ENCODE data around the gene HSD17B1. TPM values are rescaled to one million over a fixed set of nuclear protein-coding genes. Genes with fewer than 3 reads are reported as not detected.
"Not testable (repeated sequence)": the region's sequence is repeated elsewhere in the genome, so short reads cannot be mapped to it uniquely, and the experiment has no call there.

Gene HSD17B1
- polyA plus RNA-seq (2013, experiment 1 of 2): 0.57 TPM
- polyA plus RNA-seq (2013, experiment 2 of 2): 0.59 TPM

GRCh38 chr17:42552736-42553135 lies at the start of gene HSD17B1:
HSD17B1 (plus strand) TSS chr17:42552923; CDS start chr17:42552934, 11 bp downstream.
- 90% methylated on average over 12 of the region's 15 CpGs for WGBS
- Histone ChIP-seq H4K91ac (ENCODE audit: low read length) (peak within 1 kb of the TSS; percentile 28), H3K9ac (ENCODE audit: low read length) (peak within 1 kb of the TSS; percentile 97), H3K79me1 (replicated peaks; ENCODE audit: low read length, poor library complexity, severe bottlenecking) (peaks cover 17% of the 10 kb centered on the region), H3K4me1 (ENCODE audit: control insufficient read depth, insufficient read depth, low read depth, low read length) (peaks cover 30% of the 10 kb centered on the region), H3K14ac (ENCODE audit: low read length in 2 of 2) (peak within 1 kb of the TSS in 1 of 2 experiments; percentile 29), H3K4me2 (ENCODE audit: low read length, poor library complexity, severe bottlenecking) (peak within 1 kb of the TSS; percentile 96), H3K36me3 (ENCODE audit: control insufficient read depth in 1 of 2, insufficient read depth in 2 of 2, low read depth in 1 of 2, low read length in 2 of 2) (peaks cover 3 to 19% of the 10 kb centered on the region in 2 experiments), H2BK12ac (ENCODE audit: low read length in 2 of 2) (peak within 1 kb of the TSS in 1 of 2 experiments; percentile 12), H3K4me3 (ENCODE audit: insufficient read depth in 1 of 2, low read depth in 1 of 2, low read length in 2 of 2) (peak within 1 kb of the TSS in 1 of 2 experiments; percentile 95), H3K4ac (ENCODE audit: low read depth in 1 of 2, low read length in 2 of 2) (peak within 1 kb of the TSS in 1 of 2 experiments; percentile 36), H4K8ac (ENCODE audit: low read length) (peak within 1 kb of the TSS; percentile 23)
- not testable (repeated sequence) for H2BK5ac ChIP-seq (ENCODE audit: low read depth, low read length, poor library complexity, severe bottlenecking); H3K23ac ChIP-seq (ENCODE audit: low read length in 2 of 2); H2AK5ac ChIP-seq (ENCODE audit: low read length, severe bottlenecking); H3K9me3 ChIP-seq (ENCODE audit: control insufficient read depth, low read length); DNase-seq; H2AFZ ChIP-seq (ENCODE audit: low read depth, low read length); H3K18ac ChIP-seq (ENCODE audit: low read depth in 1 of 2, low read length in 2 of 2); H2BK120ac ChIP-seq (ENCODE audit: low read depth, low read length); H3K27me3 ChIP-seq (ENCODE audit: control insufficient read depth in 1 of 2, insufficient read depth in 1 of 2, low read length in 2 of 2); H3K27ac ChIP-seq (ENCODE audit: low read length, poor library complexity, severe bottlenecking); H2BK15ac ChIP-seq (ENCODE audit: low read depth, poor library complexity, severe bottlenecking)

- Histone ChIP-seq H3K27ac (ENCODE audit: low read length, poor library complexity, severe bottlenecking) (no peak overlapping the region), H2AFZ (ENCODE audit: low read depth, low read length) (no peak overlapping the region), H4K8ac (ENCODE audit: low read length) (no peak overlapping the region), H2AK5ac (ENCODE audit: low read length, severe bottlenecking) (no peak overlapping the region), H2BK12ac (ENCODE audit: low read length in 2 of 2) (no peak overlapping the region), H3K18ac (ENCODE audit: low read depth in 1 of 2, low read length in 2 of 2) (no peak overlapping the region), H3K79me1 (replicated peaks; ENCODE audit: low read length, poor library complexity, severe bottlenecking) (no peaks in the 10 kb centered on the region), H3K9ac (ENCODE audit: low read length) (no peak overlapping the region), H3K27me3 (ENCODE audit: control insufficient read depth in 1 of 2, insufficient read depth in 1 of 2, low read length in 2 of 2) (no peaks in the 10 kb centered on the region), H3K4me2 (ENCODE audit: low read length, poor library complexity, severe bottlenecking) (no peak overlapping the region), H3K36me3 (ENCODE audit: control insufficient read depth in 1 of 2, insufficient read depth in 2 of 2, low read depth in 1 of 2, low read length in 2 of 2) (peaks cover 29 to 95% of the 10 kb centered on the region in 2 experiments), H2BK5ac (ENCODE audit: low read depth, low read length, poor library complexity, severe bottlenecking) (no peak overlapping the region), H3K4me1 (ENCODE audit: control insufficient read depth, insufficient read depth, low read depth, low read length) (peaks cover 2% of the 10 kb centered on the region), H3K4ac (ENCODE audit: low read depth in 1 of 2, low read length in 2 of 2) (no peak overlapping the region), H2BK15ac (ENCODE audit: low read depth, poor library complexity, severe bottlenecking) (no peak overlapping the region), H3K4me3 (ENCODE audit: insufficient read depth in 1 of 2, low read depth in 1 of 2, low read length in 2 of 2) (no peak overlapping the region), H3K14ac (ENCODE audit: low read length in 2 of 2) (no peak overlapping the region), H3K9me3 (ENCODE audit: control insufficient read depth, low read length) (no peaks in the 10 kb centered on the region), H3K23ac (ENCODE audit: low read length in 2 of 2) (no peak overlapping the region), H2BK120ac (ENCODE audit: low read depth, low read length) (no peak overlapping the region), H4K91ac (ENCODE audit: low read length) (no peak overlapping the region)
- no peak for DNase-seq
- no CpG with 5 or more reads among the region's 1 CpG for WGBS
Observed at GRCh38 chr17:42502926-42503325, 49.8 kb upstream of the HSD17B1 start.

- no peak overlapping the region for H2BK120ac ChIP-seq (ENCODE audit: low read depth, low read length)
- H3K4me2 ChIP-seq (ENCODE audit: low read length, poor library complexity, severe bottlenecking): no peak overlapping the region
- no peak overlapping the region for H2AFZ ChIP-seq (ENCODE audit: low read depth, low read length)
- H3K79me1 ChIP-seq (replicated peaks; ENCODE audit: low read length, poor library complexity, severe bottlenecking): no peaks in the 10 kb centered on the region
- WGBS: 95% methylated on average over 3 of the region's 4 CpGs
- no peak for DNase-seq
- H3K27me3 ChIP-seq (ENCODE audit: control insufficient read depth in 1 of 2, insufficient read depth in 1 of 2, low read length in 2 of 2): no peaks in the 10 kb centered on the region
- no peak overlapping the region for H3K4me3 ChIP-seq (ENCODE audit: insufficient read depth in 1 of 2, low read depth in 1 of 2, low read length in 2 of 2)
- H3K9ac ChIP-seq (ENCODE audit: low read length): no peak overlapping the region
- no peak overlapping the region for H4K8ac ChIP-seq (ENCODE audit: low read length)
- H3K9me3 ChIP-seq (ENCODE audit: control insufficient read depth, low read length): no peaks in the 10 kb centered on the region
- H2BK5ac ChIP-seq (ENCODE audit: low read depth, low read length, poor library complexity, severe bottlenecking): no peak overlapping the region
- H2BK12ac ChIP-seq (ENCODE audit: low read length in 2 of 2): no peak overlapping the region
- no peak overlapping the region for H3K23ac ChIP-seq (ENCODE audit: low read length in 2 of 2)
- H3K18ac ChIP-seq (ENCODE audit: low read depth in 1 of 2, low read length in 2 of 2): no peak overlapping the region
- no peak overlapping the region for H4K91ac ChIP-seq (ENCODE audit: low read length)
- no peak overlapping the region for H2AK5ac ChIP-seq (ENCODE audit: low read length, severe bottlenecking)
- peaks cover 43 to 81% of the 10 kb centered on the region in 2 experiments for H3K36me3 ChIP-seq (ENCODE audit: control insufficient read depth in 1 of 2, insufficient read depth in 2 of 2, low read depth in 1 of 2, low read length in 2 of 2)
- no peak overlapping the region for H3K27ac ChIP-seq (ENCODE audit: low read length, poor library complexity, severe bottlenecking)
- H2BK15ac ChIP-seq (ENCODE audit: low read depth, poor library complexity, severe bottlenecking): no peak overlapping the region
- no peak overlapping the region for H3K14ac ChIP-seq (ENCODE audit: low read length in 2 of 2)
- H3K4ac ChIP-seq (ENCODE audit: low read depth in 1 of 2, low read length in 2 of 2): no peak overlapping the region
- H3K4me1 ChIP-seq (ENCODE audit: control insufficient read depth, insufficient read depth, low read depth, low read length): peaks cover 2% of the 10 kb centered on the region
Observed at GRCh38 chr17:42507671-42508070, 45.1 kb upstream of the HSD17B1 start.

GRCh38 chr17:42508426-42509165 lies 44.1 kb upstream of the HSD17B1 start:
- Histone ChIP-seq H3K23ac (ENCODE audit: low read length in 2 of 2) (no peak overlapping the region), H3K4me3 (ENCODE audit: insufficient read depth in 1 of 2, low read depth in 1 of 2, low read length in 2 of 2) (no peak overlapping the region), H2BK5ac (ENCODE audit: low read depth, low read length, poor library complexity, severe bottlenecking) (no peak overlapping the region), H3K4ac (ENCODE audit: low read depth in 1 of 2, low read length in 2 of 2) (no peak overlapping the region), H3K27ac (ENCODE audit: low read length, poor library complexity, severe bottlenecking) (no peak overlapping the region), H2AFZ (ENCODE audit: low read depth, low read length) (no peak overlapping the region), H3K9me3 (ENCODE audit: control insufficient read depth, low read length) (no peaks in the 10 kb centered on the region), H2AK5ac (ENCODE audit: low read length, severe bottlenecking) (no peak overlapping the region), H3K4me2 (ENCODE audit: low read length, poor library complexity, severe bottlenecking) (no peak overlapping the region), H4K8ac (ENCODE audit: low read length) (peak overlapping the region; percentile 36), H2BK120ac (ENCODE audit: low read depth, low read length) (no peak overlapping the region), H3K79me1 (replicated peaks; ENCODE audit: low read length, poor library complexity, severe bottlenecking) (no peaks in the 10 kb centered on the region), H3K9ac (ENCODE audit: low read length) (no peak overlapping the region), H3K14ac (ENCODE audit: low read length in 2 of 2) (no peak overlapping the region), H2BK12ac (ENCODE audit: low read length in 2 of 2) (no peak overlapping the region), H4K91ac (ENCODE audit: low read length) (no peak overlapping the region), H3K4me1 (ENCODE audit: control insufficient read depth, insufficient read depth, low read depth, low read length) (peaks cover 2% of the 10 kb centered on the region), H3K36me3 (ENCODE audit: control insufficient read depth in 1 of 2, insufficient read depth in 2 of 2, low read depth in 1 of 2, low read length in 2 of 2) (peaks cover 44 to 72% of the 10 kb centered on the region in 2 experiments), H3K27me3 (ENCODE audit: control insufficient read depth in 1 of 2, insufficient read depth in 1 of 2, low read length in 2 of 2) (no peaks in the 10 kb centered on the region), H3K18ac (ENCODE audit: low read depth in 1 of 2, low read length in 2 of 2) (no peak overlapping the region), H2BK15ac (ENCODE audit: low read depth, poor library complexity, severe bottlenecking) (no peak overlapping the region)
- DNase-seq: no peak
- 82% methylated on average over 12 of the region's 12 CpGs for WGBS

All from mesenchymal stem cell (in vitro differentiated cells and primary cell).